HG03378 (cell line): ENCODE results near the gene ARRB1.
"Not testable (repeated sequence)": the region's sequence is repeated elsewhere in the genome, so short reads cannot be mapped to it uniquely, and the experiment has no call there.

ENCODE experiments used
- ATAC-seq: cut with Tn5 transposase; IDR thresholded peaks from one replicate; pipeline ENCODE4 v1.9.1; 2021; ENCODE audit warnings: mild to moderate bottlenecking, moderate library complexity; ENCODE audit not compliant: unreplicated experiment

Gene ARRB1

GRCh38 chr11:75351541-75351790 is at the start of gene ARRB1:
ARRB1 (minus strand) TSS chr11:75351661; CDS start chr11:75351607, 54 bp downstream.
- no peak for ATAC-seq

GRCh38 chr11:75400146-75400865 is 48.8 kb upstream of the ARRB1 start:
- ATAC-seq: no peak

GRCh38 chr11:75399344-75400145 is 48.1 kb upstream of the ARRB1 start, which contains the start of gene RPS3:
RPS3 (plus strand) TSS chr11:75399518; CDS start chr11:75399548, 30 bp downstream.
- peak; percentile 81 for ATAC-seq

DNA sequence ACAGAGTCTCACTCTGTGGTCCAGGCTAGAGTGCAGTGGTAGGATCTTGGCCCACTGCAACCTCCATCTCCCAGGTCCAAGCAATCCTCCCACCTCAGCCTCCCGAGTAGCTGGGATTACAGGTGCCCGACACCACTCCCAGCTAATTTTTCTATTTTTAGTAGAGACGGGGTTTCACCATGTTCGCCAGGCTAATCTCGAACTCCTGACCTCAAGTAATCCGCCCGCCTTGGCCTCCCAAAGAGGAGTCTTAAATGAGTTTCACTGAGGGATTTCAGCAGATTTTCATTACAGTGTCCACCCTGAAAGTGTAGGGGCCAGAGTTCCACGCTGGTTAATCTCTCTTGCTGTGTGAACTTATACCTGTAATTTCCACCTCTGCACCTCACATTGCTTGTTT is 47.4 kb upstream of the ARRB1 start:
- no peak for ATAC-seq

GRCh38 chr11:75394085-75394840 is 42.8 kb upstream of the ARRB1 start:
- ATAC-seq: no peak

GRCh38 chr11:75389925-75390324 is 38.5 kb upstream of the ARRB1 start:
- no peak for ATAC-seq

GRCh38 chr11:75389276-75389605 is 37.8 kb upstream of the ARRB1 start:
- no peak for ATAC-seq

GRCh38 chr11:75388386-75389275 is 37.2 kb upstream of the ARRB1 start:
- no peak for ATAC-seq

- no peak for ATAC-seq
These were observed 36.4 kb upstream of the ARRB1 start for GRCh38 chr11:75387736-75388294.

- no peak for ATAC-seq
These were observed 35.6 kb upstream of the ARRB1 start for GRCh38 chr11:75386942-75387630.

DNA sequence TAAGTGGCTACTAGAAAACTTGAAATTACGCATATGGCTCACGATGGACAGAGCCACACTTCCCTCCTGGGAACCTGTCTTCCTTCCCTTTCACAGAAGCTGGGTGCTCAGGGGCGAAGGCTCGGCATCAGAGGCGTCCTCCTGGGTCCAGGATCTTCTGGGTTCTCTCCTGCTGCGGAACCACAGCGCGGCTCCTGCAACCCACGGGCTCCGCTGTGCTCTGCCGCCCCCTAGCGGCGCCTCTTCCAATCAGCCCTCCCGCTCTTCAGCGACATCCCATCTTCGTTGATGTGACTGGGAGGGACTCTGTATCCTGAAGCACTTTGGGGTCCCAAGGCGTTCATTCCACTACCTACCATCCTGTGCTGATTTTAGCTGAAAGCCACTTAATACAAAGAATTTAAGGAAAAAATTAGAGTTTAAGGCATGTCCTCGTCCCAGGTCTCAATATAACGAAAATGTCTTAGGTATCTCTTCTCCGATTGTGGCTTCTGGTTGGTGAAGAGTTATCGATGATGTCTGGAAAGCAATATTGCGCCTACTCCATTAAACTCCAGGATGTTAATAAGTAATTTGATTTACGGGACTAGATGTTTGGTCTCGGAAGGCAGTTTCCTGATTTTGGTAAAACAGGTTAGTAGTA is 33.1 kb upstream of the ARRB1 start:
- no peak for ATAC-seq

DNA sequence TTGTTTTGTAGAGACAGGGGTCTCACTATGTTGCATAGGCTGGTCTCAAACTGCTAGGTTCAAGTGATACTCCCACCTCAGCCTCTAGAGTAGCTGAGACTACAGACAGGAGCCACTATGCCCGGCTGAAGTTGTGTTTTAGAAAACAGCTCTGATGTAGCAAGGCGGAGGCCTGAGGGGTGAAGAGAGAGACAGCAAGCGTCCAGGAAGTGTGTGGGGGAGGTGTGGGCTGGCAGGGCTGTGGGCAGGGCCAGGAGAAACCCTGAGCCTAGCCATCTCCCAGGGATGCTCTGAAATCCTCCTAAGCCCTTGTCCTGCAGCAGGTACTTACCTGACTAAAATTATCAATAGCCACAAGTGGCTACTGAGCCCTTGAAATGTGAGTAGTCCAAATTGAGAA is 31.8 kb upstream of the ARRB1 start:
- no peak for ATAC-seq

DNA sequence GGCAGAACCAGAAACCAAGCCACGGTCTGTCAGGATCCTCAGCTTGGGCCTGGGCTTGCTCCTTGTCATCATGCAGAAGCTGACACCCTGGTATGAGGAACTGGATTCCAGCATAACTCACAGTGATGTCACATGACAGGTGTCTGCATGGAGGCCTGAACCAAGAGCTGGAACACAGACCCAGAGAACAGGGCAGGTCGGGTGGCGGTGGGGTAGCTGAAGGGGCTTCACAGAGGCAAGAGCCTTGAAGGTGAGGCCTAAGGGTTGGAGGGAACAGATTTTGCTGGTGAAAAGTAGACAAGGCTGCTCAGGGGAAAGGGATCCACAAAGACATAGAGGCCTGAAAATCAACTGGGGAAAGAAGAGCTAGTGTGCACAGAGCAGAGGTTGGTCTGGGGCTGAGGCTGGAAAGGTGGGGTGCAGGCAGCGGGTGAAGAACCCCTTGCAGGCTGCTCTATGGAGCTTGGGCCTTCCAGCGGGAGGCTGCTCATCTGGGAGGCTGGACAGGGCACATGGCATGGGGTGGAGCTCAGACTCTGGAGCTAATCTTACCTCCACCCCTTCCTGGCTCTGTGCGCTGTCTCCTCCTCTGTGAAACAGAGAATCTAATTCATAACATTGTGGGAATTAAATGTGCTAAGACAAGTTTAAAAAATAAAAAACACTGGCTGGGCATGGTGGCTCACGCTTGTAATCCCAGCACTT is 29.4 kb upstream of the ARRB1 start:
- ATAC-seq: no peak

DNA sequence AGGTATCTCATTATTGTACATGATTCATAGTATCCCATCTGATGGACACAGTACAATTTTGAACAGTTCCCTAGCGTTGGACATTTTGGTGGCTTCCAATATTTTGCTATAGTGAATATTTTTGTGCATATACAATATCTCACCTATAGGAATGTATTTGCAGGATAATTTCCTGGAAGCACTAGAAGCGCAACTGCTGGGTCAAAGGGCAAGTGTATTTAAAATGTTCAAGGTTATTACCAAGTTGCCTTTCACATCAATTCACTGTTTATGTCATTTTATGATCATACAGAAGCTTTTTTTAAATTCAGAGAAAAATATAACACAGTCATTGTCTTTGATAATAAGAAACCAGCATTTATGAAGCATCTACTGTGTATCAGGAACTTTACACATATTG is 28.8 kb upstream of the ARRB1 start:
- no peak for ATAC-seq

DNA sequence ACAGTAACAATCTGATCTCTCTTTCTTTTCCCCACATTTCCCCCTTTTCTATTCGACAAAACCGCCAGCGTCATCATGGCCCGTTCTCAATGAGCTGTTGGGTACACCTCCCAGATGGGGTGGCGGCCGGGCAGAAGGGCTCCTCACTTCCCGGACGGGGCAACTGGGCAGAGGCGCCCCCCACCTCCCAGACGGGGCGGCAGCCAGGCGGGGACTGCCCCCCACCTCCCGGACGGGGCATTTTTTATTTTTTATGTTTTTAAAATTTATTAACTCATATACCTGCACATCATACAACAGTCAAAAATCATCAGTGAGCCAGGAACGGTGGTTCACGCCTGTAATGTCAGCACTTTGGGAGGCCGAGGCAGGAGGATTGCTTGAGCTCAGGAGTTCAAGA is 27.3 kb upstream of the ARRB1 start:
- ATAC-seq: not testable (repeated sequence)

DNA sequence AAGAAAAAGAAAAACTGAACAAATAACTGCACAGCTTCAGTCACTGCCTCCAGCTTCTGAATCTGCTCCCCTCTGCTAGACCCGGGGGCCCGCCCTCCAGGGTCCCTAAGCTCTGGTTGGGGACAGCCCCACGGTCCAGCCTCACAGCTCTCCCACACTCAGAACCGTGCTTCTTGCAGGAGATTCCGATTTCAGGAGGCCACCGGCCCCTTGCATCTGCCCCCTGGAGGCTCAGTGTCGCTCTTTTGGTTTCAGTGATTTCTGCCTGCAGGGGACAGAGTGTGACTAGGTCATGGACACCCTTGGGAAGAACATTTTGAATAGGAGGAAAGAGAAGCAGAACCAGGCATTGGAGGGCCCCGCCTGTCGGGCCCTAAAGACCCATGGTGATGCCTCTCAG is 24.7 kb upstream of the ARRB1 start:
- ATAC-seq: no peak

- ATAC-seq: no peak
These were observed 24.2 kb upstream of the ARRB1 start for GRCh38 chr11:75375626-75376025.

GRCh38 chr11:75374646-75375045 is 23.2 kb upstream of the ARRB1 start:
- no peak for ATAC-seq

- no peak for ATAC-seq
These were observed 21.7 kb upstream of the ARRB1 start for GRCh38 chr11:75373201-75373600.
